ENCODE results near the gene GRIN1.
A peak's percentile ranks its signal among the peaks of the same experiment; 100 is the strongest.

Gene GRIN1

GRCh38 chr9:137148242-137148641 is 9.3 kb downstream of the GRIN1 start:
- no peak for DNase-seq (ENCODE audit: low read depth in 2 of 2)

GRCh38 chr9:137148661-137149060 is 9.7 kb downstream of the GRIN1 start:
- no peak for DNase-seq (ENCODE audit: low read depth in 2 of 2)

DNA sequence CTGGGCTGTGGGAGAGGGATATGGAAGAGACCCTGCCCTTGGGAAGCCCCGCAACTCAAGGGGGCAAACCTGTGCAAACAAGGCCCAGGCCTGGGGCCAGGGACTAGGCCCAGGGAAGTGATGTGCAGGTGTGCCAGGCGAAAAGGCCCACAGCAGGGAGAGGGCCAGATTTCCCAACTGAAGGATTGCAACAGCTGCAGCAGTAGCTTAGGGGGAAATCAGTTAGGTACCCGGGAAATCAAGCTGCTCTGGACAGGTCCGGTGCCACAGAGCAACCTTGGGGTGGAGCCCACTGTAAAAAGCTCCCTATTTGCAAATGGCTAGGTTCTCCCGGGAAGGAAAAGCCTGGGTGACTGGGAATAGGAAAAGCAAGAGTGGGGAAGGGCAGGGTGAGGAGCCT is 10.4 kb downstream of the GRIN1 start:
- no peak for DNase-seq (ENCODE audit: low read depth in 2 of 2)

DNA sequence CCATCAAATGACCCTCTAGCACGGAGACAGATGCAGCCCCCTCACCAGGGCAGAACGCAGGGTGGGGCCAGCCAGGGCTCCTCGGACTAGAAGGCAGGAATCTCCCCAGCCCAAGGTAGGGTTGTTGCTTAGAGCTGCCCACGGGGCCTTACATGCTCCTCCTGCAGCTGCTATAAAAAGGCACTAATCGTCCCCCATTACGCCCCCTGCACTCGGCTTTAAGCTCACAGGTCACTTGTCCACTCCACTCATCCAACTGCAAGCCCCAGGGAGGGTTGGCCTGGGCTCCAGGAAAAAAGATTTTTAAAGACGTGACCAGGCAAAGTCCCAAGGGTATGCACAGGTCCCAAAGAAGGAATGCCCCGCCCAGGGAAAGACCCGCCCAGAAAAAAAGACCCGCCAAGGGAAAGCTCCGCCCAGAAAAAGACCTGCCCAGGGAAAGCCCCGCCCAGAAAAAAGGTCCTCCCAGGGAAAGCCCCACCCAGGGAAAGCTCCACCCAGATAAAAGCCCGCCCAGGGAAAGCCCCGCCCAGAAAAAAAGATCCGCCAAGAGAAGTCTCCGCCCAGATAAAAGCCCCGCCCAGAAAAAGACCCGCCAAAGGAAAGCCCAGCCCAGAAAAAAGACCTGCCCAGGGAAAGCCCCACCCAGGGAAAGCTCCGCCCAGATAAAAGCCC is 11.1 kb downstream of the GRIN1 start:
- DNase-seq (ENCODE audit: low read depth in 2 of 2) = no peak

- DNase-seq (ENCODE audit: low read depth in 2 of 2) = peak in 1 of 2 donors; percentile 74
Observed at GRCh38 chr9:137150617-137151457, 11.9 kb downstream of the GRIN1 start.

- no peak for DNase-seq (ENCODE audit: low read depth in 2 of 2)
Observed at GRCh38 chr9:137152844-137153405, 14.0 kb downstream of the GRIN1 start.

DNA sequence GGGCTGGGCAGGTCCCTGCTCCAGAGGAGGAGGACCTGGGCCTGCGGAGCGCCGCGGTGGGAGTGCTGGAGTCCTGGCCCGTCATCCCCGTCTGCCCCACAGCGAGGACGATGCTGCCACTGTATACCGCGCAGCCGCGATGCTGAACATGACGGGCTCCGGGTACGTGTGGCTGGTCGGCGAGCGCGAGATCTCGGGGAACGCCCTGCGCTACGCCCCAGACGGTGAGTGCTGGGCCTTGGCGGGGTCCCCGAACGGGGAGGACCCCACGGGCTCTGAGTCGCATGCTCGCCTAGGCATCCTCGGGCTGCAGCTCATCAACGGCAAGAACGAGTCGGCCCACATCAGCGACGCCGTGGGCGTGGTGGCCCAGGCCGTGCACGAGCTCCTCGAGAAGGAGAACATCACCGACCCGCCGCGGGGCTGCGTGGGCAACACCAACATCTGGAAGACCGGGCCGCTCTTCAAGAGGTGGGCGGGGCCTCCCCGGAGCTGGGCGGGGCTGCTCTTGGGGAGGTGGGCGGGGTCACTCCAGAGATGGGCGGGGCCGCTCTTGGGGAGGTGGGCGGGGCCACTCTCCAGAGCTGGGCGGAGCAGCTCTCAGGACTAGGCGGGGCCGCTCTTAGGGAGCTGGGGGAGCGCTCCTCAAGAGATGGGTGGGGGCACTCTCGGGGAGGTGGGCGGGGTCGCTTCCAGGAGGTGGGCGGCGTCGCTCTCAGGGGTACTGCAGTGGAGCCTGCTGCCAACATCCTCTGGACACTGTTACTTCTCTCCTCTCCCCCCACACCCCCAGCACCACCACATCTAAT is 17.8 kb downstream of the GRIN1 start:
- DNase-seq (ENCODE audit: low read depth in 2 of 2) = peak; percentile 50 to 58

GRCh38 chr9:137157618-137158415 is 18.9 kb downstream of the GRIN1 start:
- no peak for DNase-seq (ENCODE audit: low read depth in 2 of 2)

GRCh38 chr9:137158625-137159024 is 19.7 kb downstream of the GRIN1 start:
- DNase-seq (ENCODE audit: low read depth in 2 of 2) = no peak

DNA sequence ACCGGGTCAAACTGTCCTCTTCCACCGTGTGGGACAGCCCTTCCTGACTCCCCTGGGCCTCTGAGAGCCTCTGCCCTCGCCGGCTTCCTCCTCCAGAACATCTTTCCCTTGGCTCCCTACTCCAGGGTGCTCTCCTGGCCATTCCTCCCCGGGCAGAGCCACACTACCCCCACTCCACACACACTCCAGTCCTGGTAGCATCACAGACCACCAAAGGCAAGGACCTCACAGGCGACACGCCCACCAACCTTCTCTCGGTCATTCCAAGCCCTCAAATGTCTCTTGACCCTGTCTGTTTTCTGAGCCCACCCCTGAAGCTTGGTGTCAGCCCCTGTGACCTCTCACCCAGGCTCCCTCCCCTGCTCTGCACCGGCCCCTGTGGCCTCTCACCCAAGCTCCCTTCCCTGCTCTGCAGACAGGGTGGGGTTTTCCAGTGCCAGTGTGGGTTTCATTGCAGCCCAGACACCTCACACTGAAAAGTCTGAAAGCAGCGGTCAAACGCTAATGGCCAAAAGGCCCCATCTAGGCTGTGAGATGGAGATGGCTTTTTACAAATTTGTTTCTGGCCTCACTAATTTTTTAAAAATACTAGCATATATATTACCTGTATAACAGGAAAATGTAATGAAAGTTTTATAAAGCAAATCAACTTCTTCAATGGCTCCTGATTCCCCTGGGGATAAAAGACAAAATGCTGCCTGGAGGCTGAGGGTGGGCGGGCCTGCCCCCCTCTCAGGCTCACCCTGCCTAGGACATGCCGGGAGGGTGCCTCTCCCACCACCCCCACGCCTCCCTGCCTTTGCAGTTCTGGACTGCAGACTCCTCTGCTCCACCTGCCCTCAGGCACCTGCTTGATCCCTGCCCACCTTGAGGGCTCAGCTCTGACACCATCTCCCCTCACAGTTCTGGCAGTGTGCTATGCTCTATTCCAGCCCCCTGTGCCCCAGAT is 20.4 kb downstream of the GRIN1 start:
- no peak for DNase-seq (ENCODE audit: low read depth in 2 of 2)

- no peak for DNase-seq (ENCODE audit: low read depth in 2 of 2)
Observed at GRCh38 chr9:137160054-137160425, 21.1 kb downstream of the GRIN1 start.

- DNase-seq (ENCODE audit: low read depth in 2 of 2) = no peak
Observed at GRCh38 chr9:137160716-137161557, 22.0 kb downstream of the GRIN1 start.

DNA sequence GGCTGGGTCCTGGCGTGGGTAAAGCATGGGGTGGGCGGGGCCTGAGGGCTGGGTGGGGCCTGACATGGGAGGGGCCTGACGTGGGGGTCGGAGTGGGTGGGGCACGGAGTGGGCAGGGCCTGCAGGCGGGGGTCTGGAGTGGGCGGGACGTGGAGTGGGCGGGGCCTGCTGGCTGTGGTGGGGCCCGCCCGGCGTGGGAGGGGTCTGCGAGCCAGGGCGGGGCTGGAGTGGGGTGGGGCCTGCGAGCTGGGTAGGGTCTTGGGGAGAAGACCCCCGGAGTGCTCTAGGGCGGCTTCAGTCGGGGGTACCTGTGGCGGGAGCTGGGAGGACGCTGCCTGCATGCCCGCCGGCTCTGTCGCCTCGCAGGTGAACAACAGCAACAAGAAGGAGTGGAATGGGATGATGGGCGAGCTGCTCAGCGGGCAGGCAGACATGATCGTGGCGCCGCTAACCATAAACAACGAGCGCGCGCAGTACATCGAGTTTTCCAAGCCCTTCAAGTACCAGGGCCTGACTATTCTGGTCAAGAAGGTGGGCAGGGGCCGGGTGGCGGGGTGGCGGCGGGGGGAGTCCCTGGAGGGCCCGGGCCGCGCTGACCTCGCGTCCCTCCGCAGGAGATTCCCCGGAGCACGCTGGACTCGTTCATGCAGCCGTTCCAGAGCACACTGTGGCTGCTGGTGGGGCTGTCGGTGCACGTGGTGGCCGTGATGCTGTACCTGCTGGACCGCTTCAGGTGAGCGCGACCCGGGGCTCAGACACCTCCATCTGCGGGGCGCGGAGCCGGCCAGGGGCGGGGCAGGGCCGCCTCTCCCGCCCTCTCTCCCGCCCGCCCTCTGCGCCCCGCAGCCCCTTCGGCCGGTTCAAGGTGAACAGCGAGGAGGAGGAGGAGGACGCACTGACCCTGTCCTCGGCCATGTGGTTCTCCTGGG is 22.9 kb downstream of the GRIN1 start:
- DNase-seq (ENCODE audit: low read depth in 2 of 2) = no peak

- no peak for DNase-seq (ENCODE audit: low read depth in 2 of 2)
Observed at GRCh38 chr9:137162505-137163364, 23.8 kb downstream of the GRIN1 start.

DNA sequence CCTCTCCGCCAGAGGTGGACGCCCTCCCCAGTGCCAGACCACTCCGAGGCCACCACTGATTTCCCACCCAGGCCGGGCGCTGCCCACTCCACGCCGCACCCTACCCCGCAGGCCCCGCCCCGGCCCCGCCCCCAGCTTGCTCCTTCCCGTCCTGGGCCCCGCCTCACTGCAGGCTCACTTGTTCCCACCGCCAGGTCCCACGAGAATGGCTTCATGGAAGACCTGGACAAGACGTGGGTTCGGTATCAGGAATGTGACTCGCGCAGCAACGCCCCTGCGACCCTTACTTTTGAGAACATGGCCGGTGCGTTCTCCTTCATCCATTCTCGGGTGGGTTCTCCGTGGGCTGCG is 24.4 kb downstream of the GRIN1 start:
- DNase-seq (ENCODE audit: low read depth in 2 of 2) = no peak

DNA sequence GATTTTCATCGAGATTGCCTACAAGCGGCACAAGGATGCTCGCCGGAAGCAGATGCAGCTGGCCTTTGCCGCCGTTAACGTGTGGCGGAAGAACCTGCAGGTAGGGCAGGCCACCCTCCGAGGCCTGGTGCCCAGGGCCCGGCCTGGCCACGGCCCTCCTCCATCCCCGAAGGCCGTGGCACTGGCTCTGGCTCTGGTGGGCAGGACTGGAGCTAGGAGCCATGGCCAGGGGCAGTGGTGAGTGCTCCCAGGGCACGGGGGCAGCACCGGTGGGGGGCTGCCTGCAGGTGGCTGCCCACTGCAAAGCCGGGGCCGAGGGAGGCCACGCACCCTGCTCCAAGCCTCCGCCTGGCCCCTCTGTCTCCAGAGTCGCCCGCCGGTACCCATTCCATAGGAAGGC is 24.9 kb downstream of the GRIN1 start:
- no peak for DNase-seq (ENCODE audit: low read depth in 2 of 2)

All from stimulated activated CD8-positive, alpha-beta memory T cell treated with anti-CD3 and anti-CD28 coated beads, Interleukin-2, amount 100 ng/mL, for 48 hours (primary cell).